Mesenchymal stem cell (in vitro differentiated cells and primary cell): ENCODE data around the gene ZNF611.
"Not testable (repeated sequence)": the region's sequence is repeated elsewhere in the genome, so short reads cannot be mapped to it uniquely, and the experiment has no call there.

Experiments used
- DNase-seq: peaks from one replicate; pipeline ENCODE4 v3.0.0-alpha.2; 2013
- H2AFZ ChIP-seq: one replicate; pipeline ENCODE4 v1.6.1; 2013; ENCODE audit warnings: low read depth, mild to moderate bottlenecking, control low read depth, inconsistent platforms, low read length, moderate library complexity
- H2AK5ac ChIP-seq: 2 replicates; pipeline ENCODE4 v1.6.1; 2013; ENCODE audit warnings: low read length, moderate library complexity, mild to moderate bottlenecking, inconsistent platforms; ENCODE audit not compliant: severe bottlenecking
- H2BK120ac ChIP-seq: one replicate; pipeline ENCODE4 v1.6.1; 2013; ENCODE audit warnings: low read depth, mild to moderate bottlenecking, inconsistent platforms, low read length, moderate library complexity
- H2BK12ac ChIP-seq, 2 experiments: one replicate each; pipeline ENCODE4 v1.6.1; 2013; ENCODE audit warnings: inconsistent platforms in 2 of 2, low read length in 2 of 2, mild to moderate bottlenecking in 2 of 2, moderate library complexity in 2 of 2, control low read depth in 1 of 2
- H2BK15ac ChIP-seq: one replicate; pipeline ENCODE4 v1.6.1; 2013; ENCODE audit warnings: mild to moderate bottlenecking, low read depth, inconsistent platforms; ENCODE audit not compliant: poor library complexity, severe bottlenecking
- H2BK5ac ChIP-seq: 2 replicates; pipeline ENCODE4 v1.6.1; 2013; ENCODE audit warnings: low read depth, mild to moderate bottlenecking, low read length, control low read depth, inconsistent platforms; ENCODE audit not compliant: poor library complexity, severe bottlenecking
- H3K14ac ChIP-seq, 2 experiments: one replicate each; pipeline ENCODE4 v1.6.1; 2013; ENCODE audit warnings: inconsistent platforms in 2 of 2, low read length in 2 of 2, control low read depth in 1 of 2, mild to moderate bottlenecking in 1 of 2, moderate library complexity in 1 of 2
- H3K18ac ChIP-seq, 2 experiments: one replicate each; pipeline ENCODE4 v1.6.1; 2013; ENCODE audit warnings: inconsistent platforms in 2 of 2, low read length in 2 of 2, control low read depth in 1 of 2, low read depth in 1 of 2, mild to moderate bottlenecking in 1 of 2
- H3K23ac ChIP-seq, 2 experiments: one replicate each; pipeline ENCODE4 v1.6.1; 2013; ENCODE audit warnings: inconsistent platforms in 2 of 2, low read length in 2 of 2, mild to moderate bottlenecking in 2 of 2, moderate library complexity in 2 of 2, control low read depth in 1 of 2
- H3K27ac ChIP-seq: 2 replicates; pipeline ENCODE4 v1.5.1; 2013; ENCODE audit warnings: mild to moderate bottlenecking, moderate library complexity, low read length, control low read depth, inconsistent platforms; ENCODE audit not compliant: poor library complexity, severe bottlenecking
- H3K27me3 ChIP-seq, 2 experiments: 2 replicates each; pipeline versions ENCODE4 v1.6.1 to v1.7.0; 2013; ENCODE audit warnings: low read length in 2 of 2, mild to moderate bottlenecking in 2 of 2, moderate library complexity in 2 of 2, control low read depth in 1 of 2, inconsistent platforms in 1 of 2; ENCODE audit not compliant: control insufficient read depth in 1 of 2, insufficient read depth in 1 of 2
- H3K36me3 ChIP-seq, 2 experiments: 2 replicates each; pipeline versions ENCODE4 v1.6.1 to v1.7.0; 2013; ENCODE audit warnings: low read length in 2 of 2, control low read depth in 1 of 2, inconsistent platforms in 1 of 2, low read depth in 1 of 2, mild to moderate bottlenecking in 1 of 2; ENCODE audit not compliant: insufficient read depth in 2 of 2, control insufficient read depth in 1 of 2
- H3K4ac ChIP-seq, 2 experiments: one replicate each; pipeline ENCODE4 v1.6.1; 2013; ENCODE audit warnings: inconsistent platforms in 2 of 2, low read length in 2 of 2, mild to moderate bottlenecking in 2 of 2, moderate library complexity in 2 of 2, control low read depth in 1 of 2, low read depth in 1 of 2
- H3K4me1 ChIP-seq: 2 replicates; pipeline ENCODE4 v1.6.1; 2013; ENCODE audit warnings: low read depth, low read length, control low read depth; ENCODE audit not compliant: control insufficient read depth, insufficient read depth
- H3K4me2 ChIP-seq: 2 replicates; pipeline ENCODE4 v1.6.1; 2013; ENCODE audit warnings: low read length, mild to moderate bottlenecking, inconsistent platforms; ENCODE audit not compliant: poor library complexity, severe bottlenecking
- H3K4me3 ChIP-seq, 2 experiments: 2 replicates each; pipeline versions ENCODE4 v1.5.1 to v1.7.0; 2013; ENCODE audit warnings: low read length in 2 of 2, mild to moderate bottlenecking in 2 of 2, control low read depth in 1 of 2, low read depth in 1 of 2; ENCODE audit not compliant: insufficient read depth in 1 of 2
- H3K79me1 ChIP-seq: replicated peaks from 2 replicates; pipeline ENCODE4 v1.6.1; 2013; ENCODE audit warnings: mild to moderate bottlenecking, control low read depth, low read length, inconsistent platforms; ENCODE audit not compliant: poor library complexity, severe bottlenecking
- H3K9ac ChIP-seq: 2 replicates; pipeline ENCODE4 v1.7.0; 2013; ENCODE audit warnings: mild to moderate bottlenecking, low read length, moderate library complexity
- H3K9me3 ChIP-seq: 2 replicates; pipeline ENCODE4 v1.7.0; 2013; ENCODE audit warnings: mild to moderate bottlenecking, low read length; ENCODE audit not compliant: control insufficient read depth
- H4K8ac ChIP-seq: one replicate; pipeline ENCODE4 v1.6.1; 2013; ENCODE audit warnings: inconsistent platforms, mild to moderate bottlenecking, low read length, moderate library complexity
- H4K91ac ChIP-seq: one replicate; pipeline ENCODE4 v1.6.1; 2013; ENCODE audit warnings: mild to moderate bottlenecking, low read length, inconsistent platforms
- WGBS: methylation state at CpG from one replicate; pipeline ENCODE4 v1.1.7; 2013; ENCODE audit warnings: mixed read lengths; 5-methylcytosine and 5-hydroxymethylcytosine counted together

The ZNF611 gene

DNA sequence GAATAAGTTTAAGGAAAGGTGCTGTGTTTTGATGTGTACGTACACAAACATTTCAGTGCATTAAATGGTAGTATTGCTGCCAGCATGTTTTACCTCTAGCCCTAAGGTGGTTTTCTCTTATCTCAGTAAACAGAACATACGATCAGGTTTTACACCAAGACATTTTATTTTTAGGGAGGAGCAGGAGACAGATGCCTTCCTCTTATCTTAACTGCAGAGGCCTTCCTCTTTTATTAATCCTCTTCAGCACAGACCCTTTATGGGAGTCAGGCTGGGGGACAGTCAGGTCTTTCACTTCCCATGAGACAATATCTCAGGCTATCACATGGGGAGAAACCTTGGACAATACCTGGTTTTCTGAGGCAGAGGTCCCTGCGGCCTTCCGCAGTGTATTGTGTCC, 14.9 kb upstream of the ZNF611 start:
- 50% methylated on average over 1 of the region's 4 CpGs for WGBS
- H2AFZ ChIP-seq: no peak overlapping the region

GRCh38 chr19:52748336-52748950, 13.6 kb upstream of the ZNF611 start:
- H2BK120ac ChIP-seq: no peak overlapping the region
- H3K79me1 ChIP-seq: no peaks in the 10 kb centered on the region
- DNase-seq: peak; percentile 52
- WGBS: 33% methylated on average over 6 of the region's 8 CpGs
- H3K36me3 ChIP-seq: no peaks in the 10 kb centered on the region
- H3K18ac ChIP-seq: no peak overlapping the region
- H3K23ac ChIP-seq: no peak overlapping the region
- no peak overlapping the region for H2BK5ac ChIP-seq
- H4K8ac ChIP-seq: no peak overlapping the region
- no peak overlapping the region for H2BK12ac ChIP-seq
- H2AK5ac ChIP-seq: no peak overlapping the region
- no peaks in the 10 kb centered on the region for H3K4me1 ChIP-seq
- H3K27ac ChIP-seq: no peak overlapping the region
- no peak overlapping the region for H3K9ac ChIP-seq
- no peak overlapping the region for H4K91ac ChIP-seq
- no peak overlapping the region for H3K4ac ChIP-seq
- no peak overlapping the region for H2BK15ac ChIP-seq
- H3K27me3 ChIP-seq: no peaks in the 10 kb centered on the region
- no peak overlapping the region for H3K4me3 ChIP-seq
- H3K9me3 ChIP-seq: no peaks in the 10 kb centered on the region
- no peak overlapping the region for H2AFZ ChIP-seq
- no peak overlapping the region for H3K14ac ChIP-seq
- H3K4me2 ChIP-seq: no peak overlapping the region

More for the DNA sequence above, 14.9 kb upstream of the ZNF611 start:
- Histone ChIP-seq H3K9ac (no peak overlapping the region), H3K4ac (no peak overlapping the region), H3K4me3 (no peak overlapping the region), H3K4me1 (no peaks in the 10 kb centered on the region), H3K9me3 (peaks cover 3% of the 10 kb centered on the region), H2BK12ac (no peak overlapping the region), H4K91ac (no peak overlapping the region), H3K4me2 (no peak overlapping the region), H2BK5ac (no peak overlapping the region), H2BK15ac (no peak overlapping the region), H3K14ac (no peak overlapping the region), H3K79me1 (no peaks in the 10 kb centered on the region), H4K8ac (no peak overlapping the region), H3K36me3 (no peaks in the 10 kb centered on the region), H3K27ac (no peak overlapping the region), H2AK5ac (no peak overlapping the region), H3K23ac (no peak overlapping the region), H3K18ac (no peak overlapping the region), H2BK120ac (no peak overlapping the region), H3K27me3 (no peaks in the 10 kb centered on the region)
- DNase-seq: no peak

GRCh38 chr19:52745919-52746318, 11.1 kb upstream of the ZNF611 start:
- not testable (repeated sequence) for H3K4me3 ChIP-seq, H2BK5ac ChIP-seq, H2AFZ ChIP-seq, H2AK5ac ChIP-seq, H2BK15ac ChIP-seq, DNase-seq, H4K8ac ChIP-seq, H3K18ac ChIP-seq, H3K14ac ChIP-seq, H4K91ac ChIP-seq, H2BK12ac ChIP-seq, H3K23ac ChIP-seq, H3K79me1 ChIP-seq, H2BK120ac ChIP-seq, H3K9ac ChIP-seq, H3K4ac ChIP-seq, H3K4me2 ChIP-seq, H3K27ac ChIP-seq, H3K9me3 ChIP-seq, H3K27me3 ChIP-seq, H3K36me3 ChIP-seq, H3K4me1 ChIP-seq
- 53% methylated on average over 5 of the region's 10 CpGs for WGBS

DNA sequence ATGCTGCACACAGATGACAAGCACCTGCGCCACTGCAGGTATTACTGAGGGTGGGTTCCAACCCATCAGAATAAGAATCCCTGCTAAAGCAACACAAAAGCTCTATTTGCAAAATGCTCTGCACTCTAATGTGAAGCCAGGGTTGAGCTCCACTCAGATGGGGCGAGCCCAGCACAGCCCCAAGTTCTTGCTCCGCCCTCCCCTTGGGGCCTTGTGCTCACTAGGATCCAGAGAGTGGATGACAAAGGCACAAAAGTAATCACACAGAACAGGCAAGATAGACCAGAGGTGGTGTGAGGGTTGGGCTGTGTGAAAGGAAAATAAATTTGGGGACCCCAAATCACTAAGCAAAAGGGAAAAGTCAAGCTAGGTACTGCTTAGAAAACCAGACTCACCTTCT, 8.2 kb upstream of the ZNF611 start:
- no peak overlapping the region for H4K91ac ChIP-seq
- H3K27ac ChIP-seq: no peak overlapping the region
- no peak overlapping the region for H2AFZ ChIP-seq
- no peak overlapping the region for H3K4me3 ChIP-seq
- H4K8ac ChIP-seq: no peak overlapping the region
- H3K27me3 ChIP-seq: no peaks in the 10 kb centered on the region
- H2BK15ac ChIP-seq: no peak overlapping the region
- no peak overlapping the region for H3K4ac ChIP-seq
- no peaks in the 10 kb centered on the region for H3K79me1 ChIP-seq
- no peak overlapping the region for H3K9ac ChIP-seq
- no peak overlapping the region for H2AK5ac ChIP-seq
- H3K14ac ChIP-seq: no peak overlapping the region
- H3K23ac ChIP-seq: no peak overlapping the region
- no peak overlapping the region for H2BK12ac ChIP-seq
- no peak overlapping the region for H2BK120ac ChIP-seq
- no peaks in the 10 kb centered on the region for H3K36me3 ChIP-seq
- 72% methylated on average over 3 of the region's 3 CpGs for WGBS
- H3K4me1 ChIP-seq: peaks cover 1% of the 10 kb centered on the region
- DNase-seq: no peak
- H3K18ac ChIP-seq: no peak overlapping the region
- no peak overlapping the region for H2BK5ac ChIP-seq
- no peak overlapping the region for H3K4me2 ChIP-seq
- H3K9me3 ChIP-seq: no peaks in the 10 kb centered on the region
